KG1 (cell line): ENCODE measurements around the gene DENR.

Experiments used
- DNase-seq: peaks from one replicate; lab custom pipeline; 2025; lab: John Stamatoyannopoulos, UW

The DENR gene

DNA sequence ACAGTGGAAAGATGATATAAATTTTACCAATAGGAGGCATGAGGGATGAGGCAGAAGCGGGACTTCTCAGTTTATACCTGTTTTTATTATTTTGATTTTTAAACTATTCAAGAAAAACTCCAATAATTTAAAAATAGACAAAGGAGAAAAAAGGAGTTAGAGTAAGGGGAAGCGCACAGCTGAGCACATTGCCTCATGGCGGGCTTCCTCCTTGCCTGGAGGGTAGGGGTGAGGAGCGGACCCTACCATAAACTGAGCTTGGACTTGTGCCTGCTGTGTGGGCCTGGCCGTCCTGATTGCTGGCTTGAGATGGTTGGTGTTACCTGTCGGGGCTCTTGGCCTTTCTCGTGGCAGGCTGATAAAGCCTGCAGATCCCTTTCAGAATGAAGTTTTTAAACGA, 67.5 kb downstream of the DENR start:
- no peak for DNase-seq
